Measurements from ENCODE around the gene SMOC2.

DNA sequence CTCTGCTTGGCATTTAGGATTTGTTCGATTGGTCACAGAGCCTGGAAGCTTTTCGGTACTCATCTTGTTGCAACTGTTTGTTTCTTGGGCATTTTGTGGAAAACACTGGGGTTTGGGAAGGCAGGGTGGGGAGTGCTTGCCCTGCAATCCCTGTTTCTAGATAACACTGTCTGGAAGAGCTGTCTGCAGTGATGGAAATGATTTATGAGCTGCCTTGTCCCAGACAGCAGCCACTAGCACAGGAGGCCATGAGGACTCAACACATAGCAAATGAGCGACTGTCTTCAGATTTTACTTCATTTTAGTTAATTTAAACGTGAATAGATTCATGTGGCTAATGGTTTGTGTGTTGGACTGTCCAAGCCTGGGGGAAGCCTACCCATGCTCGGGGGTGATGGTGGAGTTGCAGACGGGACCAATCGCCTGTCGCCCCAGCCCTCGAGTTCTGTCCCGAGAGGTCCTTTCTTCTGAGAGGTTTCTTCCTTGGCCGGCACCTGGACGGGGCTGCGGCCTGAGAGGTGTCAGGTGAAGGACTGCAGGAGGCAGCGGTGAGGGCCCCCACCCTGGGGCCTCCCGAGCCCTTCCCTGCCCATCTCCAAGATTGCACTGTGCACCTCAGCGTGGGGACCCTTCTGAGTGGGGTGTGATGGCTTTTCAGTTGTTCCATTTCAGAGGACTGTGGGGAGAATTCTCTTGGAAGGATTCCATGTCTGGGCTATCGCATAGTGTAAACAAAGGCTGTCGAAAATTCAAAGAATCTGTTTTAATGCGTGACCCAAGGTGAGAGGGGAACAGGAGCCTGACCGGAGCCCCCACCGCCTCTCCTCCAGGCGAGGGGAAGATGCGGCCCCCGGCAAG lies 55.4 kb downstream of the SMOC2 start:
- TF ChIP-seq, protein P1, sequence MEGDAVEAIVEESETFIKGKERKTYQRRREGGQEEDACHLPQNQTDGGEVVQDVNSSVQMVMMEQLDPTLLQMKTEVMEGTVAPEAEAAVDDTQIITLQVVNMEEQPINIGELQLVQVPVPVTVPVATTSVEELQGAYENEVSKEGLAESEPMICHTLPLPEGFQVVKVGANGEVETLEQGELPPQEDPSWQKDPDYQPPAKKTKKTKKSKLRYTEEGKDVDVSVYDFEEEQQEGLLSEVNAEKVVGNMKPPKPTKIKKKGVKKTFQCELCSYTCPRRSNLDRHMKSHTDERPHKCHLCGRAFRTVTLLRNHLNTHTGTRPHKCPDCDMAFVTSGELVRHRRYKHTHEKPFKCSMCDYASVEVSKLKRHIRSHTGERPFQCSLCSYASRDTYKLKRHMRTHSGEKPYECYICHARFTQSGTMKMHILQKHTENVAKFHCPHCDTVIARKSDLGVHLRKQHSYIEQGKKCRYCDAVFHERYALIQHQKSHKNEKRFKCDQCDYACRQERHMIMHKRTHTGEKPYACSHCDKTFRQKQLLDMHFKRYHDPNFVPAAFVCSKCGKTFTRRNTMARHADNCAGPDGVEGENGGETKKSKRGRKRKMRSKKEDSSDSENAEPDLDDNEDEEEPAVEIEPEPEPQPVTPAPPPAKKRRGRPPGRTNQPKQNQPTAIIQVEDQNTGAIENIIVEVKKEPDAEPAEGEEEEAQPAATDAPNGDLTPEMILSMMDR (IDR thresholded peaks at IDR 0.05) = no peak
- TF ChIP-seq POLR2A (IDR thresholded peaks at IDR 0.05) = no peak
